PFSK-1 (cell line): Measurements from ENCODE around the gene PTPRT.

Experiments used
- REST ChIP-seq, 2 experiments: IDR thresholded peaks; 2 replicates each; pipeline versions ENCODE4 v1.6.1 to v1.8.0; 2011 to 2012; ENCODE audit warnings: low read depth in 2 of 2, low read length in 2 of 2, control low read depth in 1 of 2, inconsistent platforms in 1 of 2, mild to moderate bottlenecking in 1 of 2, moderate library complexity in 1 of 2; ENCODE audit not compliant: insufficient read depth in 1 of 2
- TAF1 ChIP-seq: IDR thresholded peaks from 2 replicates; pipeline ENCODE4 v1.6.1; 2012; ENCODE audit warnings: low read length, control low read depth, borderline replicate concordance; ENCODE audit not compliant: insufficient read depth

GRCh38 chr20:42159808-42160207 lies 1029.9 kb downstream of the PTPRT start:
- TF ChIP-seq REST (IDR thresholded peaks at IDR 0.05; ENCODE audit: insufficient read depth in 1 of 2, low read depth in 2 of 2, low read length in 2 of 2) (no peak), TAF1 (no peak)
